HCT116 (cell line): ENCODE measurements around the gene PAM16.

Experiments
- EZH2 ChIP-seq: fragments of 200-600 bp; sonication (generic); IDR thresholded peaks from 2 replicates; pipeline ENCODE4 v1.6.1; 2017; ENCODE audit warnings: antibody characterized with exemption, mixed run types
- FOSL1 ChIP-seq: IDR thresholded peaks from 2 replicates; pipeline ENCODE4 v1.6.1; 2012; ENCODE audit warnings: low read depth
- MAX ChIP-seq: IDR thresholded peaks from 2 replicates; pipeline ENCODE4 v1.6.1; 2012
- POLR2A ChIP-seq: IDR thresholded peaks from 2 replicates; pipeline ENCODE4 v1.7.0; 2011; ENCODE audit warnings: borderline replicate concordance; ENCODE audit not compliant: insufficient read depth, insufficient read length; ENCODE audit errors: extremely low read depth
- POLR2AphosphoS5 ChIP-seq: IDR thresholded peaks from 2 replicates; pipeline ENCODE4 v1.6.1; 2011; ENCODE audit warnings: mild to moderate bottlenecking, low read depth, low read length, moderate library complexity
- SP1 ChIP-seq: IDR thresholded peaks from 2 replicates; pipeline ENCODE4 v1.6.1; 2012; ENCODE audit warnings: low read depth
- ZNF274 ChIP-seq: fragments of 200-500 bp; sonication (Bioruptor generic); IDR thresholded peaks from 2 replicates; pipeline ENCODE4 v1.6.1; 2014; ENCODE audit warnings: mild to moderate bottlenecking, low read depth, low read length, inconsistent platforms
- TF ChIP-seq, protein P1 (sequence below), 3 experiments: fragments of 200-600 bp in 1 of 3; sonication (generic) in 1 of 3; IDR thresholded peaks in 2 of 3; conservative IDR thresholded peaks in 1 of 3; 2 replicates each; pipeline ENCODE4 v1.5.1; 2012 to 2017; ENCODE audit warnings: low read depth in 2 of 3, low read length in 2 of 3, antibody characterized with exemption in 1 of 3, borderline replicate concordance in 1 of 3, control low read depth in 1 of 3, mild to moderate bottlenecking in 1 of 3, mixed read lengths in 1 of 3, mixed run types in 1 of 3, moderate library complexity in 1 of 3; ENCODE audit not compliant: insufficient read depth in 1 of 3

DNA sequence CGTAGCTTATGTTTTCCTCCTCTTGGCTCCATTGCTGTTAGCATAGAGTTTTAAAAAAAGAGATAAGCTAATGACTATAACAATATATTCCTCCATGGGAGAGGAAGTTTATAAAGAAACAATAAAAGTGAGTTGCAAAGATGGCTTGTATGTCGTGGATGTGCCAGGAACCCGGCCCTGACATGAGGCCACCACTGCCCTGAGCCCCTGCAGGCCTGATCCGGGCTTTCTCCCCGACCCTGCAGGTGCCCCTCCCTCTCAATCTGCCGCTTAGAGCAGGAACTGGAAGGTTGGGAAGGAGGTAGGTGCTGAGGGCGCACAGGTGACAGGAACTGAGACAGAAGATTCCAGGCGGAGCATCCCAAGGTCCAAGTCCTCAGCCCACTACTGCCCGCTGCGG lies 11.7 kb downstream of the PAM16 start:
- no peak for TF ChIP-seq POLR2A
- no peak for TF ChIP-seq MAX
- TF ChIP-seq ZNF274: no peak
- TF ChIP-seq, protein P1, sequence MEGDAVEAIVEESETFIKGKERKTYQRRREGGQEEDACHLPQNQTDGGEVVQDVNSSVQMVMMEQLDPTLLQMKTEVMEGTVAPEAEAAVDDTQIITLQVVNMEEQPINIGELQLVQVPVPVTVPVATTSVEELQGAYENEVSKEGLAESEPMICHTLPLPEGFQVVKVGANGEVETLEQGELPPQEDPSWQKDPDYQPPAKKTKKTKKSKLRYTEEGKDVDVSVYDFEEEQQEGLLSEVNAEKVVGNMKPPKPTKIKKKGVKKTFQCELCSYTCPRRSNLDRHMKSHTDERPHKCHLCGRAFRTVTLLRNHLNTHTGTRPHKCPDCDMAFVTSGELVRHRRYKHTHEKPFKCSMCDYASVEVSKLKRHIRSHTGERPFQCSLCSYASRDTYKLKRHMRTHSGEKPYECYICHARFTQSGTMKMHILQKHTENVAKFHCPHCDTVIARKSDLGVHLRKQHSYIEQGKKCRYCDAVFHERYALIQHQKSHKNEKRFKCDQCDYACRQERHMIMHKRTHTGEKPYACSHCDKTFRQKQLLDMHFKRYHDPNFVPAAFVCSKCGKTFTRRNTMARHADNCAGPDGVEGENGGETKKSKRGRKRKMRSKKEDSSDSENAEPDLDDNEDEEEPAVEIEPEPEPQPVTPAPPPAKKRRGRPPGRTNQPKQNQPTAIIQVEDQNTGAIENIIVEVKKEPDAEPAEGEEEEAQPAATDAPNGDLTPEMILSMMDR (IDR thresholded peaks at IDR 0.05 in 2 of 3, conservative IDR thresholded peaks at IDR 0.05 in 1 of 3; ENCODE audit: borderline replicate concordance in 1 of 3, insufficient read depth in 1 of 3, low read depth in 2 of 3, low read length in 2 of 3): no peak
- no peak for TF ChIP-seq POLR2AphosphoS5
- TF ChIP-seq FOSL1: no peak
- no peak for TF ChIP-seq EZH2
- TF ChIP-seq SP1: no peak
